H9 (cell line): ENCODE results near the gene ISM2. TPM values are rescaled to one million over a fixed set of nuclear protein-coding genes. Genes with fewer than 3 reads are reported as not detected.
"Not testable (repeated sequence)": the region's sequence is repeated elsewhere in the genome, so short reads cannot be mapped to it uniquely, and the experiment has no call there.

Experiments used
- DNase-seq: peaks from one replicate; pipeline ENCODE4 v3.0.0-alpha.2; 2017
- H2AFZ ChIP-seq: one replicate; pipeline ENCODE4 v1.6.1; 2013; ENCODE audit warnings: mild to moderate bottlenecking, low read length, control low read depth, moderate library complexity
- H2AK5ac ChIP-seq: 2 replicates; pipeline ENCODE4 v1.6.1; 2013; ENCODE audit warnings: low read length, control low read depth, mixed read lengths; ENCODE audit not compliant: insufficient read length
- H2BK120ac ChIP-seq: one replicate; pipeline ENCODE4 v1.6.1; 2013; ENCODE audit warnings: low read depth, mild to moderate bottlenecking, low read length, control low read depth, inconsistent platforms; ENCODE audit not compliant: poor library complexity, severe bottlenecking
- H2BK12ac ChIP-seq: 2 replicates; pipeline ENCODE4 v1.6.1; 2013; ENCODE audit warnings: low read length, control low read depth, mixed read lengths, low read depth; ENCODE audit not compliant: insufficient read length
- H2BK15ac ChIP-seq: 2 replicates; pipeline ENCODE4 v1.6.1; 2013; ENCODE audit warnings: low read depth, low read length, control low read depth
- H2BK20ac ChIP-seq: one replicate; pipeline ENCODE4 v1.6.1; 2013; ENCODE audit warnings: low read depth, mild to moderate bottlenecking, low read length, control low read depth, inconsistent platforms; ENCODE audit not compliant: poor library complexity, severe bottlenecking
- H2BK5ac ChIP-seq: 2 replicates; pipeline ENCODE4 v1.6.1; 2013; ENCODE audit warnings: low read length, control low read depth, mixed read lengths; ENCODE audit not compliant: insufficient read length
- H3K14ac ChIP-seq: 2 replicates; pipeline ENCODE4 v1.6.1; 2013; ENCODE audit warnings: low read length, control low read depth; ENCODE audit not compliant: insufficient read depth
- H3K18ac ChIP-seq: 2 replicates; pipeline ENCODE4 v1.6.1; 2013; ENCODE audit warnings: low read depth, mild to moderate bottlenecking, mixed read lengths, low read length, control low read depth; ENCODE audit not compliant: insufficient read length
- H3K23ac ChIP-seq: 2 replicates; pipeline ENCODE4 v1.6.1; 2013; ENCODE audit warnings: low read length, control low read depth, mixed read lengths, low read depth; ENCODE audit not compliant: insufficient read length
- H3K23me2 ChIP-seq: 2 replicates; pipeline ENCODE4 v1.6.1; 2013; ENCODE audit warnings: low read depth, mild to moderate bottlenecking, mixed read lengths, low read length, control low read depth; ENCODE audit not compliant: insufficient read length, poor library complexity, severe bottlenecking
- H3K27ac ChIP-seq: 2 replicates; pipeline ENCODE4 v1.5.1; 2013; ENCODE audit warnings: low read length, control low read depth, mixed read lengths, low read depth; ENCODE audit not compliant: insufficient read length
- H3K27me3 ChIP-seq: 2 replicates; pipeline ENCODE4 v1.6.1; 2013; ENCODE audit warnings: low read length, control low read depth, inconsistent platforms; ENCODE audit not compliant: insufficient read depth
- H3K4ac ChIP-seq: 2 replicates; pipeline ENCODE4 v1.6.1; 2013; ENCODE audit warnings: low read depth, mild to moderate bottlenecking, control low read depth, inconsistent platforms, low read length, moderate library complexity
- H3K4me1 ChIP-seq: 2 replicates; pipeline ENCODE4 v1.6.1; 2013; ENCODE audit warnings: low read length, control low read depth, inconsistent platforms; ENCODE audit not compliant: insufficient read depth
- H3K4me2 ChIP-seq: 2 replicates; pipeline ENCODE4 v1.6.1; 2013; ENCODE audit warnings: low read length, control low read depth, mixed read lengths; ENCODE audit not compliant: insufficient read length, insufficient read depth
- H3K56ac ChIP-seq: 2 replicates; pipeline ENCODE4 v1.6.1; 2013; ENCODE audit warnings: low read depth, mild to moderate bottlenecking, mixed read lengths, low read length, control low read depth; ENCODE audit not compliant: insufficient read length
- H3K79me1 ChIP-seq: 2 replicates; pipeline ENCODE4 v1.6.1; 2013; ENCODE audit warnings: low read depth, mild to moderate bottlenecking, moderate library complexity, low read length, control low read depth, inconsistent platforms; ENCODE audit not compliant: insufficient read depth, poor library complexity, severe bottlenecking
- H3K79me2 ChIP-seq: 2 replicates; pipeline ENCODE4 v1.6.1; 2013; ENCODE audit warnings: low read length, control low read depth, inconsistent platforms; ENCODE audit not compliant: insufficient read depth
- H3K9ac ChIP-seq: 2 replicates; pipeline ENCODE4 v1.6.1; 2013; ENCODE audit warnings: low read length, control low read depth, mixed read lengths; ENCODE audit not compliant: insufficient read length; ENCODE audit errors: extremely low read depth
- H3K9me3 ChIP-seq: one replicate; pipeline ENCODE4 v1.6.1; 2013; ENCODE audit warnings: low read depth, low read length, inconsistent platforms; ENCODE audit not compliant: control insufficient read depth
- H3T11ph ChIP-seq: one replicate; pipeline ENCODE4 v1.6.1; 2013; ENCODE audit warnings: mild to moderate bottlenecking, low read length, control low read depth, inconsistent platforms
- H4K20me1 ChIP-seq: one replicate; pipeline ENCODE4 v1.6.1; 2013; ENCODE audit not compliant: control insufficient read depth, insufficient read length, insufficient read depth
- H4K5ac ChIP-seq: 2 replicates; pipeline ENCODE4 v1.6.1; 2013; ENCODE audit warnings: low read depth, mild to moderate bottlenecking, mixed read lengths, low read length, control low read depth; ENCODE audit not compliant: insufficient read length
- H4K8ac ChIP-seq: replicated peaks from 2 replicates; pipeline ENCODE4 v1.6.1; 2013; ENCODE audit warnings: low read length, control low read depth, mixed read lengths, low read depth; ENCODE audit not compliant: insufficient read length
- H4K91ac ChIP-seq: 2 replicates; pipeline ENCODE4 v1.6.1; 2013; ENCODE audit warnings: low read depth, mild to moderate bottlenecking, moderate library complexity, mixed read lengths, low read length, control low read depth; ENCODE audit not compliant: insufficient read length
- H3K27ac Mint-ChIP-seq, 3 experiments: 2 replicates in 2 of 3; 3 replicates in 1 of 3; pipeline ENCODE4 v1.8.0; 2020 to 2021; ENCODE audit warnings: mixed read lengths in 3 of 3, mild to moderate bottlenecking in 1 of 3, moderate library complexity in 1 of 3
- H3K27me3 Mint-ChIP-seq: 2 replicates; pipeline ENCODE4 v1.8.0; 2021; ENCODE audit warnings: low read depth, mild to moderate bottlenecking, moderate library complexity, mixed read lengths
- H3K36me3 Mint-ChIP-seq, 3 experiments: 2 replicates in 2 of 3; 3 replicates in 1 of 3; pipeline ENCODE4 v1.8.0; 2020 to 2021; ENCODE audit warnings: low read depth in 3 of 3, mixed read lengths in 3 of 3; ENCODE audit not compliant: insufficient read depth in 1 of 3
- H3K4me1 Mint-ChIP-seq, 2 experiments: 2 replicates each; pipeline ENCODE4 v1.8.0; 2020; ENCODE audit warnings: mixed read lengths in 2 of 2
- H3K4me3 Mint-ChIP-seq, 2 experiments: 2 replicates in 1 of 2; 3 replicates in 1 of 2; pipeline ENCODE4 v1.8.0; 2020 to 2021; ENCODE audit warnings: mild to moderate bottlenecking in 2 of 2, mixed read lengths in 2 of 2, moderate library complexity in 1 of 2
- H3K9me3 Mint-ChIP-seq, 2 experiments: 2 replicates in 1 of 2; 3 replicates in 1 of 2; pipeline ENCODE4 v1.8.0; 2020; ENCODE audit warnings: mild to moderate bottlenecking in 2 of 2, mixed read lengths in 2 of 2, moderate library complexity in 1 of 2
- WGBS: extraction: QIAGEN DNeasy Blood & Tissue Kit; methylation state at CpG from one replicate; pipeline ENCODE4 v1.1.7; 2013; ENCODE audit warnings: missing lambda C conversion rate, low lambda C conversion rate, mixed read lengths; ENCODE audit not compliant: insufficient read length; ENCODE audit errors: extremely low coverage; 5-methylcytosine and 5-hydroxymethylcytosine counted together
- total RNA-seq: library from RNA; stranded (reverse); gene quantifications from 2 replicates; pipeline ENCODE4 v1.2.1, GENCODE V29; 2021
- TF ChIP-seq, protein P1 (sequence below): fragments of 200-600 bp; sonication (generic); conservative IDR thresholded peaks from 3 replicates; pipeline ENCODE4 v1.8.0; 2021; ENCODE audit warnings: antibody characterized with exemption, mild to moderate bottlenecking

The ISM2 gene
- total RNA-seq, 1 experiment from 2014 or later = 0.39 TPM

DNA sequence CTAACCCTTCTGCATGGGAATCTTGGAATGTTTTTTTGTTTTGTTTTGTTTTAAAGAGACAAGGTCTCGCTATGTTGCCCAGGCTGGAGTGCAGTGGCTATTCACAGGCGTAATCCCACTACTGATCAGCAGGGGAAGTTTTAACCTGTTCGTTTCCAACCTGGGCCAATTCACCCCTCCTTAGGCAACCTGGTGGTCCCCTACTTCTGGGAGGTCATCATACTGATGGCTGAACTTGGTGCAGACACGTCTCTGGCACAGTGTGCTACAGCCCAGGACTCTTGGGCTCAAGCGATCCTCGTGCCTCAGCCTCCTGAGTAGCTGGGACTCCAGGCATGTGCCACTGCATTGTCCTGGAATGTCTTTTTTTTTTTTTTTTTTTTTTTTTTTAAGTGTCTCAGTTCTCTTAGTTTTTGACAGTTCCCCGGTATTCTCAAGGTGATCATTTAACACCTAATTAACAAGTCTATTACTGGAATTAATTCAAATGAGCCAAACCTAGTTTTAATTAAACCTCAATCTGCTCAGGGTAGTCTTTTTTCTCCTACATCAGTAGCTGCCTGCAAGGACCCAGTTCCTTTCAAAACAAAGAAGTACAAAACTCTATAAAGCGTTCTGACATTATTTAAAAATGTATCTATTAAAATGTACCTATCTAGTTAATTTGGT is 49.0 kb upstream of the ISM2 start:
- TF ChIP-seq, protein P1, sequence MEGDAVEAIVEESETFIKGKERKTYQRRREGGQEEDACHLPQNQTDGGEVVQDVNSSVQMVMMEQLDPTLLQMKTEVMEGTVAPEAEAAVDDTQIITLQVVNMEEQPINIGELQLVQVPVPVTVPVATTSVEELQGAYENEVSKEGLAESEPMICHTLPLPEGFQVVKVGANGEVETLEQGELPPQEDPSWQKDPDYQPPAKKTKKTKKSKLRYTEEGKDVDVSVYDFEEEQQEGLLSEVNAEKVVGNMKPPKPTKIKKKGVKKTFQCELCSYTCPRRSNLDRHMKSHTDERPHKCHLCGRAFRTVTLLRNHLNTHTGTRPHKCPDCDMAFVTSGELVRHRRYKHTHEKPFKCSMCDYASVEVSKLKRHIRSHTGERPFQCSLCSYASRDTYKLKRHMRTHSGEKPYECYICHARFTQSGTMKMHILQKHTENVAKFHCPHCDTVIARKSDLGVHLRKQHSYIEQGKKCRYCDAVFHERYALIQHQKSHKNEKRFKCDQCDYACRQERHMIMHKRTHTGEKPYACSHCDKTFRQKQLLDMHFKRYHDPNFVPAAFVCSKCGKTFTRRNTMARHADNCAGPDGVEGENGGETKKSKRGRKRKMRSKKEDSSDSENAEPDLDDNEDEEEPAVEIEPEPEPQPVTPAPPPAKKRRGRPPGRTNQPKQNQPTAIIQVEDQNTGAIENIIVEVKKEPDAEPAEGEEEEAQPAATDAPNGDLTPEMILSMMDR = peak; percentile 49
- no peak overlapping the region for H4K8ac ChIP-seq
- Mint-ChIP-seq H3K36me3 (peaks cover 4 to 58% (median 26%) of the 10 kb centered on the region in 3 experiments; a peak in 6 of 7 replicates), H3K4me1 (peaks cover 2 to 4% of the 10 kb centered on the region in 2 experiments), H3K27me3 (no peaks in the 10 kb centered on the region), H3K4me3 (no peak overlapping the region), H3K9me3 (no peaks in the 10 kb centered on the region), H3K27ac (no peak overlapping the region)
- H3K23me2 ChIP-seq = no peaks in the 10 kb centered on the region
- no peak overlapping the region for H3K27ac ChIP-seq
- no peak overlapping the region for H3T11ph ChIP-seq
- H2AFZ ChIP-seq = no peak overlapping the region
- no peak overlapping the region for H2AK5ac ChIP-seq
- H4K5ac ChIP-seq = no peak overlapping the region
- no peak overlapping the region for H4K91ac ChIP-seq
- H3K9ac ChIP-seq = no peak overlapping the region
- no peak overlapping the region for H2BK20ac ChIP-seq
- H3K4ac ChIP-seq = no peak overlapping the region
- no peak overlapping the region for H3K18ac ChIP-seq
- H3K9me3 ChIP-seq = no peaks in the 10 kb centered on the region
- no peak overlapping the region for H3K56ac ChIP-seq
- H3K79me2 ChIP-seq = no peaks in the 10 kb centered on the region
- no peak overlapping the region for H3K23ac ChIP-seq
- no CpG with 5 or more reads among the region's 8 CpGs for WGBS
- no peaks in the 10 kb centered on the region for H3K27me3 ChIP-seq
- DNase-seq = peak; percentile 31
- H3K79me1 ChIP-seq = no peaks in the 10 kb centered on the region
- H3K4me2 ChIP-seq = no peak overlapping the region
- no peaks in the 10 kb centered on the region for H4K20me1 ChIP-seq
- no peak overlapping the region for H2BK15ac ChIP-seq
- no peak overlapping the region for H2BK5ac ChIP-seq
- H3K4me1 ChIP-seq = no peaks in the 10 kb centered on the region
- H2BK12ac ChIP-seq = no peak overlapping the region
- H2BK120ac ChIP-seq = no peak overlapping the region
- H3K14ac ChIP-seq = no peak overlapping the region

DNA sequence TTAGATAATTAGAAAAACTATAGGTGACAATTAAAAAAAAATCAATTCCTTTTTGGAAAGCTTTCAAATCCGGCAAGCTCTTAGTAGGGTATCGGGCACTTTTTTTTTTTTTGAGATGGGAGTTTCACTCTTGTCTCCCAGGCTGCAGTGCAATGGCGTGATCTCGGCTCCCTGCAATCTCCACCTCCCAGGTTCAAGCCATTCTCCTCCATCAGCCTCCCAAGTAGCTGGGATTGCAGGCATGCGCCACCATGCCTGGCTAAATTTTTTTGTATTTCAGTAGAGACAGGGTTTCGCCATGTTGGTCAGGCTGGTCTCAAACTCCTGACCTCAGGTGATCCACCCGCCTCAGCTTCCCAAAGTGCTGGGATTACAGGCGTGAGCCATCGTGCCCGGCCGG is 46.6 kb upstream of the ISM2 start:
- H3K4me1 ChIP-seq, H2AFZ ChIP-seq, H3K4me1 Mint-ChIP-seq, H2BK20ac ChIP-seq, H3K4me3 Mint-ChIP-seq, H2AK5ac ChIP-seq, H3K79me2 ChIP-seq, H4K91ac ChIP-seq, DNase-seq, H3K4ac ChIP-seq, H3K14ac ChIP-seq, H3K4me2 ChIP-seq, H2BK15ac ChIP-seq, H3K27me3 ChIP-seq, H3T11ph ChIP-seq, H3K9me3 ChIP-seq, H3K56ac ChIP-seq, H4K20me1 ChIP-seq, H2BK120ac ChIP-seq, H4K8ac ChIP-seq, H3K23me2 ChIP-seq, H3K27ac ChIP-seq, H2BK12ac ChIP-seq, H3K9me3 Mint-ChIP-seq, H4K5ac ChIP-seq, H2BK5ac ChIP-seq, H3K27me3 Mint-ChIP-seq, H3K9ac ChIP-seq, H3K23ac ChIP-seq, H3K18ac ChIP-seq, H3K27ac Mint-ChIP-seq, H3K79me1 ChIP-seq: not testable (repeated sequence)
- peaks cover 0 to 41% (median 20%) of the 10 kb centered on the region in 3 experiments; a peak in 6 of 7 replicates for H3K36me3 Mint-ChIP-seq
- WGBS = no CpG with 5 or more reads among the region's 11 CpGs
